Measurements from ENCODE around the gene BLTP3A. TPM values are rescaled to one million over a fixed set of nuclear protein-coding genes. Genes with fewer than 3 reads are reported as not detected.

BLTP3A gene
- total RNA-seq, 1 donor from 2014 or later, result 12.9 TPM

- intact Hi-C loops (cut with micrococcal nuclease), result no loop called here
These were observed 27.9 kb downstream of the BLTP3A start for GRCh38 chr6:34819571-34820480.

DNA sequence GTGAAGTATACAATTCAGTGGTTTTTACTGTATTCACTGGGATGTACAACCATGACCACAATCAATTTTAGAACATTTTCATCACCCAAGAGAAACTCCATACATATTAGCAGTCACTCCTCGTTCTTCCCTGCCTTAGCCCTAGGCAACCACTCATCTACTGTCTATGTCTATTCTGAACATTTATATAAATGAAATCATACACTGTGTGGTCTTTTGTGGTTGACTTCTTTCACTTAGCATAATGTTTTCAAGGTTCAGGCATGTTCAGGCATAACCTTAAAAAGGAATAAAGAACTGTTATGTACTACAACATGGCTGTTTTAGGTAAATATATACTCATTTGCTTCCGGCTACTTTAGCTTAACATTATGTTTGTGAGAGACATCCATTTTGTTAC, 37.3 kb downstream of the BLTP3A start:
- intact Hi-C loops (cut with micrococcal nuclease), result no loop called here

GRCh38 chr6:34832942-34833341, 41.1 kb downstream of the BLTP3A start:
- intact Hi-C loops (cut with micrococcal nuclease), result no loop called here

DNA sequence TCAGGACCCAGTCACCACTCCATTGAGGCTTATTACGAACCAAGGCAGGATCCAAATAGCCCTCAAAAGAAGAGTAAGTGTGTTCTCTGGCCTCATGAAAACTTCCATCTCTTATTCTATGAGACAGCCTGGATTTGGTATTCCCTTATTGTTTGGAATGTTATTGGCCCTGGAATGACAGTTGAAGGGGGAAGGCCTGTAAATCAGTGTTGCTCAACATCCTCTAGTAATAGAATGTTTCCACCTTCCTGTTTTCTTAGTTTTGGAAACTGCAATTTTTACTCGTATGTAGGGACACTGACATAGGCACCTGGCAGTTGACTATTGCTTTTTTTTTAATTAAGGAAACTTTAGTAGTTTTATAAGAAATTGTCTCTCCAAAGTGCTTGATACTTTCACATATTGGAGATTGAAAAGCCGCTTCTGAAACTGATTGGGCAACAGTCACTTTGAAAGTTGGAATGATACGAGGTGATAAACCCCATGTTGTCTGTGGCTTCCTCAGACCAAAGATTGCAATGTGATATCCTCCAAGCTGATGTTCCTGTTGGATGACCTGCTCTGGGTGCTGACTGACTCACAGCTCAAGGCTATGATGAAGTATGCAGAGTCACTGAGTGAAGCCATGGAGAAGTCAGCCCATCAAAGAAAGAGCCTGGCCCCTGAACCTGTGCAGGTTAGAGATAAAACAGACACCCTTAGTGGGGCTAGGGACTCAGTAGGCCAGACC, 43.1 kb downstream of the BLTP3A start:
- intact Hi-C loops (cut with micrococcal nuclease), result no loop called here

GRCh38 chr6:34836008-34836407, 44.1 kb downstream of the BLTP3A start:
- intact Hi-C loops (cut with micrococcal nuclease), result no loop called here

DNA sequence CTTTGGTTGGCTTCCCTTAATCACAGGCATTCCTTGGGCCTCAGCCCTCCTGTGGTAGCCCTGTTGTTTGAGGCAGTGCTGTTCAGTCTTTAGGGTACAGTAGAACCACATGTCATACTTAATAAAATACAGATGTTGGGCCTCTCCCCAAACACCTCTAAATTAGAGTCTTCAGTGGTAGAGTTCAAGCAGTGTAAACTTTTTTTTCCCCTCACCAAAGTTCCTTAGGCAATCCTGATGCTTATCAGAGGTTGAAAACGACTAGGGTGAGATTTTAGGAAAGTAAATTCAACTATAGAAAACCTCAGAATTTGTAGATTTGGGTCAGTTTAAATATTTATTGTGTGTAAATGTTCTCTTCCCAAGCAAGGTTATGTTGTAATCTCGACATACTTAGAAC, 44.6 kb downstream of the BLTP3A start:
- intact Hi-C loops (cut with micrococcal nuclease), result no loop called here

DNA sequence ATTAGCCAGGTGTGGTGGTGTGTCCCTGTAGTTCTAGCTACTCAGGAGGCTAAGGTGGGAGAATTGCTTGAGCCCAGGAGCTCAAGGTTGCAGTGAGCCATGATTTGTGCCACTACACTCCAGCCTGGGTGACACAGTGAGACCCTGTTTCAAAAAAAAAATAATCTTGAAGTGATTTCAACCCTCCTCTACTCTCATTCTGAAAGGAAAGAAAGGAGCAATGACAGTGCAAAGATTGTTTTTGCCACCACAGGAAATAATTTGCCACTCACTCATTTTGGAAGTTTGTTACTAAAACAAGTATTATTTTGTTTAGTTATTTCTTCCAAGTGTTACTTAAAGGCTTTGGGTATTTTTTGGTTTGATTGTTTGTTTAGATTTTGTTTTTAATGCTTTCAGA, 45.6 kb downstream of the BLTP3A start:
- intact Hi-C loops (cut with micrococcal nuclease), result no loop called here

DNA sequence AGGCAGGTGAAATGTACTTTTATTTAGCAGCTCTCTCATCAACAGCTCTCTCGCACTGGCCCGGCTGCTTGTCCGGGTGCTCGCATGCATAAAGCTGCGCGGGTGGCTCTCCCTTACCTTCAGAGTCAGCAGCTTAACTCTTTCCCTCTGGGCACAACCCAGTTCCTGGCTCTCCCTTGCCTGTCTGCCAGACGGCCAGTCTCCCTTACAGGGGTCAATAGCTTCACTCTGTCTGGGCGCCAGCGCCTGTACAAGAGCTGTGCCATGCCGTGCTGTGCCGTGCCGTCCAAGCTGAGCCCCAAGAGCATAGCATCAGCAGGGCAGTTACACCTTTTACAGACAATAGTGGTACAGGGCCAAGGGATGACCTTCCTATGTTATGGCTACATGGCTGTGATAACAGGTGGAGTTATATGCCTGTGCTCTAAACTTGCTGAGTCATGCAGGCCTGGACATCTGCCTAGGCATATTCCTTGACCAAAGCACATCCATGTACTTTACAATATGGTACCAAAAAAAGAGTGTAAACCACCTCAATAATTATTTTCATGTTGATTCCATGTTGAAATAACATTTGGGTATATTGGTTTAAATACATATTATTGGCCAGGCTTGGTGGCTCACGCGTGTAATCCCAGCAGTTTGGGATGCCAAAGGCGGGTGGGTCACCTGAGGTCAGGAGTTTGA, 47.9 kb downstream of the BLTP3A start:
- intact Hi-C loops (cut with micrococcal nuclease), result no loop called here

Other genes with a start within 250 kb of the BLTP3A start
- gene SPDEF, start 235.8 kb upstream of the BLTP3A start, total RNA-seq, result 0.18 TPM in 1 of 2 replicates, not detected in the other
- 74.2 and 77.1 TPM in 2 replicates for gene ILRUN, start 95.3 kb upstream of the BLTP3A start, total RNA-seq
- 131 and 133 TPM in 2 replicates for gene SNRPC, start 34.6 kb upstream of the BLTP3A start, total RNA-seq
- gene TAF11, start 96.0 kb downstream of the BLTP3A start, total RNA-seq, result 28.1 and 31.0 TPM in 2 replicates
- 6.8 and 7.2 TPM in 2 replicates for gene ANKS1A, start 97.2 kb downstream of the BLTP3A start, total RNA-seq